Measurements from ENCODE around the gene KHSRP. TPM values are rescaled to one million over a fixed set of nuclear protein-coding genes. Genes with fewer than 3 reads are reported as not detected.

KHSRP gene
- total and polyA plus RNA-seq, 5 donors from 2014 or later, result 9.1 to 156 (median 11.9) TPM

GRCh38 chr19:6423499-6424194, 964 bp downstream of the KHSRP start:
- Histone ChIP-seq H3K4me3 (ENCODE audit: low read depth, low read length) (peak overlapping the region; percentile 75), H3K27me3 (ENCODE audit: control insufficient read depth, insufficient read depth, low read length) (no peaks in the 10 kb centered on the region), H3K27ac (ENCODE audit: insufficient read depth, low read length, poor library complexity, severe bottlenecking) (peak overlapping the region; percentile 66), H3K9me3 (ENCODE audit: control insufficient read depth in 2 of 2, low read length in 2 of 2) (no peaks in the 10 kb centered on the region), H3K4me1 (ENCODE audit: control insufficient read depth, insufficient read depth, low read length, poor library complexity, severe bottlenecking) (peaks cover 33% of the 10 kb centered on the region), H3K36me3 (ENCODE audit: control insufficient read depth, insufficient read depth, low read length) (peaks cover 35% of the 10 kb centered on the region)
- Mint-ChIP-seq H3K9me3 (no peaks in the 10 kb centered on the region), H3K36me3 (peaks cover 13% of the 10 kb centered on the region), H3K27ac (peak overlapping the region; percentile 12 to 88 (median 86)), H3K4me1 (peaks cover 0 to 43% (median 22%) of the 10 kb centered on the region in 4 donors), H3K27me3 (no peaks in the 10 kb centered on the region), H3K4me3 (peak overlapping the region; percentile 88 to 91 (median 89))
- DNase-seq, result peak in 1 of 3 donors; percentile 45
- ATAC-seq (ENCODE audit: low read depth in 2 of 2), result no peak

GRCh38 chr19:6421075-6422014, 3.3 kb downstream of the KHSRP start:
- Mint-ChIP-seq H3K9me3 (no peaks in the 10 kb centered on the region), H3K36me3 (peaks cover 15% of the 10 kb centered on the region), H3K27ac (peak overlapping the region in 2 of 3 donors; percentile 5 to 20), H3K27me3 (no peaks in the 10 kb centered on the region), H3K4me3 (peak overlapping the region in 1 of 4 donors; percentile 88), H3K4me1 (peaks cover 0 to 43% (median 22%) of the 10 kb centered on the region in 4 donors)
- Histone ChIP-seq H3K27ac (ENCODE audit: insufficient read depth, low read length, poor library complexity, severe bottlenecking) (no peak overlapping the region), H3K36me3 (ENCODE audit: control insufficient read depth, insufficient read depth, low read length) (peaks cover 58% of the 10 kb centered on the region), H3K27me3 (ENCODE audit: control insufficient read depth, insufficient read depth, low read length) (no peaks in the 10 kb centered on the region), H3K4me3 (ENCODE audit: low read depth, low read length) (no peak overlapping the region), H3K9me3 (ENCODE audit: control insufficient read depth in 2 of 2, low read length in 2 of 2) (no peaks in the 10 kb centered on the region), H3K4me1 (ENCODE audit: control insufficient read depth, insufficient read depth, low read length, poor library complexity, severe bottlenecking) (peaks cover 33% of the 10 kb centered on the region)
- DNase-seq (no peak), ATAC-seq (ENCODE audit: low read depth in 2 of 2) (no peak)

GRCh38 chr19:6418562-6418932, 6.1 kb downstream of the KHSRP start:
- peaks cover 15% of the 10 kb centered on the region for H3K36me3 Mint-ChIP-seq
- Histone ChIP-seq H3K27ac (ENCODE audit: insufficient read depth, low read length, poor library complexity, severe bottlenecking) (no peak overlapping the region), H3K36me3 (ENCODE audit: control insufficient read depth, insufficient read depth, low read length) (peaks cover 76% of the 10 kb centered on the region), H3K9me3 (ENCODE audit: control insufficient read depth in 2 of 2, low read length in 2 of 2) (no peaks in the 10 kb centered on the region), H3K4me3 (ENCODE audit: low read depth, low read length) (no peak overlapping the region), H3K4me1 (ENCODE audit: control insufficient read depth, insufficient read depth, low read length, poor library complexity, severe bottlenecking) (peaks cover 21% of the 10 kb centered on the region), H3K27me3 (ENCODE audit: control insufficient read depth, insufficient read depth, low read length) (no peaks in the 10 kb centered on the region)
- H3K9me3 Mint-ChIP-seq, result no peaks in the 10 kb centered on the region
- peaks cover 0 to 28% (median 15%) of the 10 kb centered on the region in 4 donors for H3K4me1 Mint-ChIP-seq
- DNase-seq (no peak), ATAC-seq (ENCODE audit: low read depth in 2 of 2) (no peak)
- no peak overlapping the region for H3K4me3 Mint-ChIP-seq
- no peak overlapping the region for H3K27ac Mint-ChIP-seq
- H3K27me3 Mint-ChIP-seq, result no peaks in the 10 kb centered on the region

- Mint-ChIP-seq H3K36me3 (peaks cover 15% of the 10 kb centered on the region), H3K4me3 (peak overlapping the region in 1 of 4 donors; percentile 52)
- DNase-seq, result no peak
Measured at GRCh38 chr19:6417713-6418561, 6.7 kb downstream of the KHSRP start.

GRCh38 chr19:6416658-6417405, 7.8 kb downstream of the KHSRP start:
- Mint-ChIP-seq H3K36me3 (peaks cover 12% of the 10 kb centered on the region), H3K9me3 (no peaks in the 10 kb centered on the region), H3K27ac (no peak overlapping the region), H3K4me3 (no peak overlapping the region), H3K4me1 (peaks cover 0 to 10% (median 1%) of the 10 kb centered on the region in 4 donors), H3K27me3 (no peaks in the 10 kb centered on the region)
- Histone ChIP-seq H3K27me3 (ENCODE audit: control insufficient read depth, insufficient read depth, low read length) (no peaks in the 10 kb centered on the region), H3K4me1 (ENCODE audit: control insufficient read depth, insufficient read depth, low read length, poor library complexity, severe bottlenecking) (peaks cover 5% of the 10 kb centered on the region), H3K27ac (ENCODE audit: insufficient read depth, low read length, poor library complexity, severe bottlenecking) (no peak overlapping the region), H3K36me3 (ENCODE audit: control insufficient read depth, insufficient read depth, low read length) (peaks cover 72% of the 10 kb centered on the region), H3K9me3 (ENCODE audit: control insufficient read depth in 2 of 2, low read length in 2 of 2) (no peaks in the 10 kb centered on the region), H3K4me3 (ENCODE audit: low read depth, low read length) (no peak overlapping the region)
- ATAC-seq (ENCODE audit: low read depth in 2 of 2), result no peak
- no peak for DNase-seq

More at GRCh38 chr19:6417713-6418561, 6.7 kb downstream of the KHSRP start:
- Histone ChIP-seq H3K4me3 (ENCODE audit: low read depth, low read length) (no peak overlapping the region), H3K36me3 (ENCODE audit: control insufficient read depth, insufficient read depth, low read length) (peaks cover 76% of the 10 kb centered on the region), H3K9me3 (ENCODE audit: control insufficient read depth in 2 of 2, low read length in 2 of 2) (no peaks in the 10 kb centered on the region), H3K27ac (ENCODE audit: insufficient read depth, low read length, poor library complexity, severe bottlenecking) (no peak overlapping the region), H3K27me3 (ENCODE audit: control insufficient read depth, insufficient read depth, low read length) (no peaks in the 10 kb centered on the region), H3K4me1 (ENCODE audit: control insufficient read depth, insufficient read depth, low read length, poor library complexity, severe bottlenecking) (peaks cover 15% of the 10 kb centered on the region)
- Mint-ChIP-seq H3K4me1 (peaks cover 0 to 21% (median 11%) of the 10 kb centered on the region in 4 donors), H3K27me3 (no peaks in the 10 kb centered on the region), H3K9me3 (no peaks in the 10 kb centered on the region), H3K27ac (no peak overlapping the region)
- ATAC-seq (ENCODE audit: low read depth in 2 of 2), result no peak

- peaks cover 0 to 4% (median 0%) of the 10 kb centered on the region in 4 donors for H3K4me1 Mint-ChIP-seq
- H3K27ac Mint-ChIP-seq, result no peak overlapping the region
- H3K27me3 ChIP-seq (ENCODE audit: control insufficient read depth, insufficient read depth, low read length), result no peaks in the 10 kb centered on the region
- H3K36me3 Mint-ChIP-seq, result peaks cover 11% of the 10 kb centered on the region
- no peak overlapping the region for H3K4me3 Mint-ChIP-seq
- H3K4me3 ChIP-seq (ENCODE audit: low read depth, low read length), result no peak overlapping the region
- H3K9me3 ChIP-seq (ENCODE audit: control insufficient read depth in 2 of 2, low read length in 2 of 2), result no peaks in the 10 kb centered on the region
- DNase-seq (no peak), ATAC-seq (ENCODE audit: low read depth in 2 of 2) (no peak)
- H3K36me3 ChIP-seq (ENCODE audit: control insufficient read depth, insufficient read depth, low read length), result peaks cover 61% of the 10 kb centered on the region
- no peaks in the 10 kb centered on the region for H3K27me3 Mint-ChIP-seq
- no peaks in the 10 kb centered on the region for H3K4me1 ChIP-seq (ENCODE audit: control insufficient read depth, insufficient read depth, low read length, poor library complexity, severe bottlenecking)
- H3K27ac ChIP-seq (ENCODE audit: insufficient read depth, low read length, poor library complexity, severe bottlenecking), result no peak overlapping the region
- H3K9me3 Mint-ChIP-seq, result no peaks in the 10 kb centered on the region
Measured at GRCh38 chr19:6415591-6416190, 8.9 kb downstream of the KHSRP start.
